ENCODE results near the gene RPL23.

GRCh38 chr17:38857271-38857670 is 3.8 kb upstream of the RPL23 start:
- TF ChIP-seq CTCF (IDR thresholded peaks at IDR 0.05; ENCODE audit: insufficient read depth, low read length) (no peak), POLR2AphosphoS5 (IDR thresholded peaks at IDR 0.05; ENCODE audit: low read depth) (no peak)

All from HL-60 (cell line).